Islet precursor cell (in vitro differentiated cells): ENCODE measurements around the gene AXIN2.
A peak's percentile ranks its signal among the peaks of the same experiment; 100 is the strongest.

Experiments used
- DNase-seq: peaks from one replicate; pipeline ENCODE4 v3.0.0-alpha.2; 2018

Gene AXIN2

DNA sequence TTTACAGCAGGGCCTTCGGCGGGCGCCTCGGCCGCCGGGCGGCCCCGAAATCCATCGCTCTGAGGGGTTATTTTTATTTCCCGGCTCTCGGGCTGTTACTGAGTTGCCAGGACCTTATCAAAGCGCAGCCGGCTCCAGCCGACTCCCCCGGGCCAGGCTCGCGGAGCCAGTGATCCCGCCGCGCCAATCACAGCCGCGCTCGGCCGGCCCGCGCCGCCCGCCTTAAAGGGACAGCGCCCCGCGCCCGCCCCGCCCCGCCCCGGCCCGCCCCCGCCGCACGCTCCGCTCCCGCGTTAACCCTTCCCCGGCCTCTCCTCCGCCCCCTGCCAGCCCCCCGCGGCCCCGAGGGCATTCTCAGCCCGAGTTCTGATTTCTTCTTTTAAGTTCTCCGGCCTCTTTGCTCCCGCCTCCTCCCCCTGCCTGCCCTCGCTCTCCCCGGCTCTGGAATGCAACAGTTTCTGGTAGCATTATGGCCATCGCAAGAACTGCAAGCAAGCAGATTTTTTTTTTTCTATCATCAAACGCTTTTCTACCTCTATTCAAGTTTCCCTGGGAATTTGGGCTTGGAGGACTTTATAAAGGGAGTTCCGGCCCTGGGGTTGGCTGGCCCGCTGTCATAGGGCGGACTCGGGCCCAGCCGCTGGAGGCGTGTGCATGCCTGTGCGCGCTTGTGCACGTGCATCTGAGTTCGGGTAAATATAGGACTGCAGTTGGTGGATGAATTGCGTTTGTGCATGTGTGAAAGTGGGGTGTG lies at the start of gene AXIN2:
Gene AXIN2, minus strand, starts transcription at position 197 of the 754 bp plus-strand sequence. CDS start 3,028 bp downstream, outside the sequence.
- peak; percentile 98 for DNase-seq

DNA sequence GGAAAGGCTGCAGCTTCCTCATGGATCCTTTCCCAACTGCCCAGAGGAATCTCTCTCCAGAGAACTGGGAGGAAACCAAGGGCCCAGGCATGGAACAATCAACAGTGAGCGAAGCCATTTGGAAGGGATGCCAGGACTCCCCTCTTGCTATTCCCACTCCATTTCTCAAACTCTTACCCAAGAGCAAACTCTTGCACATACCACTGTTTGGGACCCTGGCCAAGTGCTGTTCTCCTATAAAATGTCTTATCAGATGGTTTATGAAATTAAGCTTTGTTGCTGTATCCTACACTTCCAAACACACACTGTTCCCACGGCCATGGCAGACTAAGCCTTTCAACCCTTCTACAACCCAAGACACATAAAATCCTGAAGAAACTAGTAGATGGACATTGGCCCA lies 48.3 kb upstream of the AXIN2 start:
- DNase-seq: no peak

DNA sequence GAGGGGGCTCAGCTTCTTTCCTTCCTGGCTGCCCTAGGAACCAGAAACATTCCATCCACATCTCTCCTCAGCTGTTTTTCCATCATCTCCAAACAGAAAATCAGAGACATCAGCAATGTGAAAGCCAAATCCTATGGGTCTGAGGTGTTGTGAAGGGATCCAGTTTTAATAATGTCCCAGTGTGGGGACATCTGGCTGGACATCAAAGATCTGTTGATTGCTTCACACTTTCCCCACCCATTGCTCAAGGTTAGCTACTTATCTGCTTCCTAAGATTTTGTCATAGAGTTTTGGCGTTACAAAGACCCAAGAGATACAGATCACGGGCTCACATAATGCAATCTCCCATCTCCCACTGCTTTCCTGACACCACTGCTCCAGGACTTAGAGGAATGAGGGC lies 47.8 kb upstream of the AXIN2 start:
- no peak for DNase-seq

- DNase-seq: no peak
These were observed 42.6 kb upstream of the AXIN2 start for GRCh38 chr17:65604070-65604469.

- DNase-seq: no peak
These were observed 40.4 kb upstream of the AXIN2 start for GRCh38 chr17:65601881-65602280.

DNA sequence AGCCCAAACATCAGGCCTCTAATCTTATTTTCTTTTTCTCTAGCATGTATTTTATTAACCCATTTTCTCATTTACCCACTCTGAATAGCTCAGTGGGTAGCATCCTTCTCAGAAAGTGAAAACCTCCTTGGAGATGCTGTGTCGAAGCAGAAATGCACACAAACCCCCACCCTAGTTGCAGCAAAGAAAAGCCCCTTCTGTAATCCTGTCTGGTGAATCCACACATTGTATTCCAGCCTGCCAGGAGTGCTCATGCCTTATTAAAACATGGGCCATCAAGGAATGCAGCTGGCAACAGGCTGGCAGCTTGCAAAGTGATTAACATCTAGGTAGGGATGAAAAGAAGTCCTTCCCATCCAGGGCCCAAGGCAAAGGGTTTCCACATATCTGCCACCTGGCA lies 39.7 kb upstream of the AXIN2 start:
- no peak for DNase-seq

DNA sequence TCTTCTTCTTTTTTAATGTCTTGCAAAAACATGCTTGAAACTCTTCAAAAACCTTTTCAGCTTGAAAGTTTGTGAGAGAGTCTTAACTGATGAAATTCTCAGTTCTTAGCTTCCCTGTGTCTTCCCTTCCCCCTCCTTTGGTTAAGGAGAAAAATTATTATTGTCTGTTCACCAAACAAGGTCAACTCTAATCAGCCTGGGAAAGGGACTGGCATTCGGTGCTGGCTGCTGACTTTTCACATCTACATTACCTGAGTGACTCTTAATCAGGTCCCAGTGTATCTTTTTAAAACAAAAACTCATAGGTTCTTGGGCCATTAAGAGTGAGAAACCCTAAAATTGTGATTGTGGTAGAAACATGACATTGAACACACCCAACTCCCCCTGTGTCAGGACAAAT lies 39.1 kb upstream of the AXIN2 start:
- no peak for DNase-seq

DNA sequence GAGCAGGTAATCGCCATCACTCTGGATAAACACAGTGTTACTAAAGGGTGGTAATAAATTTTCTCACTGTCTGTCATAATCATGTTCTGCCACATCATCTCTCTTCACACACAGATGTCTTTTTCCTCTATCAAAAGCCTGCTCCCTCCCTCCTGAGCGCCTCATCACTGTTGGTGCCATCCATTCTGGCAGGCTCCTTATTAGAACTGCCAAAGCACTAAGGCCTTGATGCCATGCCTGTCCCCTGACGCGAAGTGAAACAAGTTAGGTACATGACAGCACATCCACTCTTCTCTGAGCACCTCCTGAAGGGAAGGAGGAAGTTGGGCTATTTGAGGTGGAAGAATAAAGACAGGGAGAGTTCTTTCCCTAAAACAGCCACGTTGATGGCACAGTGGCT lies 38.2 kb upstream of the AXIN2 start:
- DNase-seq: no peak

GRCh38 chr17:65598746-65599145 lies 37.3 kb upstream of the AXIN2 start:
- DNase-seq: no peak

- DNase-seq: no peak
These were observed 33.7 kb upstream of the AXIN2 start for GRCh38 chr17:65595071-65595656.

DNA sequence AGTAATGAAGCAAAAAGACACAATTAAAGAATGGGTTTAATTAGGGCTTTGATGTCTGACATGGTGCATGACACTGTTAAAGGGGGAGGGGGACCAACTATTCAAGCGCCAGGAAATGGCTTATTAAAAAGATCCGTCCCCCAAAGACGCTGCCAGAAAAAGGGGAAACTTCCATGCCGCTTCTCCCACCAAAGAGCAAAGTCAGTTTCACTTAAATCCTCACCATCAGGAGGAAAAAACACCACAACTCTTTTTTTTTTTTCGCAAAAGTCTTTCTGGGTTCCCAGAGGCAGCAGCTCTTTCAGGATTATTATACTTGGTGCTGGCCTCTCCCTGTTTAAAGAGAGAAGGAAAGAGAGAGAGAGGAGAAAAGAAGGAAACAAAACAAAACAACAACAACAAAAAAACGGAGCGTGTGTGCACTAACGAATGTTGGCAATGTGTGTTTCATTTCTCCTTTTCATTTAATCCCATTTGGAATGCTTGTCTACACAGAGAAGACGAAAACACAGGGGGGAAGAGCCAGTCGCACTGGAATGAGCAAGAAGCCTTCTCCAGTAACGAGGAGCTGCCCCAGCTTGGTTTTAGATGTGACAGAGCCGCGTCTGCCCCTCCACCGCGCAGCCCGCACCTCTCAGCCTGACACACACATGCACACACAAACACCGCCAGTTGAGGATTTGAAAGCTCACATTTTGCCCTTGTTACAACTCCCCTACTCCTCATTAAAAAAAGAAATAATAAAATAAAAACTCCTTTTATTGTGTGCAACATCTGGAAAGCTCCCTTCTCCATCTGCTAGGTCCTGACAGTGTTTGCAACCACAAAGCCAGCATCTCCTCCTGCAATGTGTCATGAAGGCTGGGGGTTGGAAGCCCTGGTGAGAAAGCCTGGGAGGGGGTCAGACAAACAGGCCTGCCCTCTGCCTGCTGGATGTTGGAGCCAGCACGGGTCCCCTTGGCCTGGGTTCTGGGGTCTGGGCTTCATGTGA lies 32.7 kb upstream of the AXIN2 start:
- DNase-seq: peak; percentile 80

GRCh38 chr17:65593092-65593854 lies 31.8 kb upstream of the AXIN2 start:
- peak; percentile 77 for DNase-seq

GRCh38 chr17:65592125-65592965 lies 30.9 kb upstream of the AXIN2 start:
- DNase-seq: no peak

DNA sequence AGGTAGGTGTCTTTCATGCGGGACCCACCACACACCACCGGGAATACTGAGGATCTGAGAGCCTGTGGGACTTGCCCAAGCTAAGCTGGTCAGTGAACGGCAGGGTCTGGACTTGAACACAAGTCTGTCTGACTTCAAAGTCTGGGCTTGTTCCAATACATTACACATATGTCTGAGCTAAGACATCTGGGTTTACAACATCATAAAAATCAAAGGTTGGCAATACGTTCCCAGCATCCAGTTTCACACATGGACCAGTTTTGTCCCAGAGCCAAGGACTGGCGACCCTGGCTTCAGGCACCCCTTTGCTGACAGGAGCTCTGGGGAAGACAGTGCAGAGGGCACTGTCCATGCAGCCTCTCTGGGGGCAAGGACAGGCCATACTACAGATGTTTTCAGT lies 27.9 kb upstream of the AXIN2 start:
- DNase-seq: no peak

DNA sequence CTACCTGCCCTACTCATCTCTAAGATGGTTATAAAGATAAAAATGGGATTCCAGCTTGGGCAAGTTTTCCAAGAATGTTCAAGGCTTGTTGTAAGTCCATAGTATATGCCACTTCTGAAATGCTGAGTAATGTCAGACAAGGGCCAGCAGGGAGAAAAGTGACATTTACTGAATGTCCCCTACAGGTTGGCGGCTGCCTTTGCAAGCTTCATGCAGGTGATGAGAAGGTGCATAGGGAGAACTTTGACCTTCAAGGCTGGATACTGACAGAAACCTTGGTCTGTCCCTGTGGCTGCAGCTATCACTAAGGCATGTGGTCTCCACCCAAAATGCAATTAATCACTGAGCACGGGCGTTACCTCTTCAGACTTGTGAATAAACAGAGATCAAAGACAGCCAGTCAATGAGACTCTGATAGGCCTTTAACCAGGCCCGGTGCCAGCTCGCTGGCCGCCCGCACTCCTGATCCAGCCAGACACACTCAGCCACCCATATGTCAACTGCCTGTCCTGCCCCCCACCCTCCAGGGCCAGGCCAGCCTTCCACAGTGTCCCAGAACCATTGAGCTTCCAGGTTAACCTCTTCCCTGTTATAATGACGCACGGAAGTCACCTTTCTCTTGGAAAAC lies 26.8 kb upstream of the AXIN2 start:
- peak; percentile 68 for DNase-seq

- no peak for DNase-seq
These were observed 26.2 kb upstream of the AXIN2 start for GRCh38 chr17:65587534-65588180.

DNA sequence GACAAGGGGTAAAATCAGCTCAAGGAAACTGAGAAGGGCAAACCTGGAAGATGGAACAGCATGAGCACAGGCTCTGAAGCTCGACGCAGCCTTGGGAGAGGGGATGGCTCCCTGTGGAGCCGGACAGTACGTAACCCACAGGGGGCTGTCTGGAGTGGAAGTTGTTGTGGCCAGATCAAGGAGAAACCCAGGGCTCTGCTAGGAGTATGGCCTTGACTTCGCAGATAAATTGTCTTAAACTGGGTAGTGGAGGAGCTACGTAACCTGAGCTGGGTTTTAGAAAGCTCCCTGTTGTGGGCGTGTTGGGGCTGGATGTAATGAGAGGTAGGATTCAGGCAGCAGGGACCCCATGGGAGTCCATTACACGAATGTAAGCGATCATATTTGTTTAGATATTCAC lies 25.5 kb upstream of the AXIN2 start:
- DNase-seq: no peak

DNA sequence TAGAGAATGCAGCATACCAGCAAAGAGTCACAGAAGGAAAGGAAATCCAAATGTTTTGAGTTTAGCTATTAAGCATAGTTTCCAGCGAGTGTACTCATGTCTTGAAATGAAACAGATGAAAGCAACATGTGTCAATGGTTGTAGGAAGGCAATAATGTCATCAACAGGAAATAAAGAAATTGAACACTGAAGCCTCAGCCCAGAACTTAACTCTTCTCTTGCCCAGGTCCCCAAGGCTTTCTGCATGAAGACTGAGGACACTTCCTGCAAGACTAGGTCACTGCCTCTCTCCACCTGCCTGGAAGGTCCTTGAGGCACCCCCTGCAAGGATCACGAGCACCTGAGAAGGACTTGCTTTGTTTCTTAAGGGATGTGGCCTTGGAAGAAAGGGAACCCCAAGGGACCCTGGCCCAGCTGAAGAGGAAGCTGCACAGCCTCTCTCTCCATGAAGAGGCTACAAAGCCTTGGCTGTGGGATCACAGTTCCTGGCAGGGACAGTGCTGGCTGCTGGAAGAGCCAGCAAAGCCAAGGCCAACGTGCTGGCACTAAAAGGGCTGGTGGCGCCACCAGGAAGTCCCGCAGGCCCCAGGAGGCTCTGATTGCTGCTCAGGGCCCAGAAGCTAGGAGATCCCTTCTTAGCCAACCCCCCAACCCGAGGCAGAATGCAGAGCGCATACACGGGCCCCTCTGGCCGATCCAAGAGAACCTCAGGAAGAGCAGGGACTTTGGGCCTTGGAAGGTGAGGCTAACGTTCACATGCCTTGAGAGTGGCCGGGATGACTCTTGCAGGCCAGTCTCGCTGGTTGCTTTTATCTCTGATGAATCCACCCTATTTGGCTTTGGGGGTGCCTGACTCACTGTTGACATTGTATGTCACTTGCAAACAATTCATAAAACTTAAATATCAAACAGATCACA lies 23.4 kb upstream of the AXIN2 start:
- no peak for DNase-seq

GRCh38 chr17:65583921-65584603 lies 22.6 kb upstream of the AXIN2 start:
- no peak for DNase-seq
